Measurements from ENCODE around the gene BCAR1.
A peak's percentile ranks its signal among the peaks of the same experiment; 100 is the strongest.
"Not testable (repeated sequence)": the region's sequence is repeated elsewhere in the genome, so short reads cannot be mapped to it uniquely, and the experiment has no call there.

BCAR1 gene

DNA sequence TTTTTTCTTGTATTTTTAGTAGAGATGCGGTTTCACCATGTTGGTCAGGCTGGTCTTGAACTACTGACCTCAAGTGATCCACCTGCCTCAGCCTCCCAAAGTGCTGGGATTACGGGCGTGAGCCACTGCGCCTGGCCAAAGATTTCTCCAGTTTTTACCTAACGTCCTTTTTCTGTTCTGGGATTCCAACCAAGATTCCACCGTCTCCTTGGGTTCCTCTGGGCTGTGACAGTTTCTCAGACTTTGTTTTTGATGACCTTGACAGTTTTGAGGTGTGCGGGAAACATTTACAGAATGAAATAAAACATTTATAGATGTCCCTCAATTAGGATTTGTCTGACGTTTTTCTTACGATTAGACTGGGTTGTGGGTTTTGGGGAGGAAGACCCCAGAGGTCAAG is 17.9 kb upstream of the BCAR1 start:
- not testable (repeated sequence) for DNase-seq

DNA sequence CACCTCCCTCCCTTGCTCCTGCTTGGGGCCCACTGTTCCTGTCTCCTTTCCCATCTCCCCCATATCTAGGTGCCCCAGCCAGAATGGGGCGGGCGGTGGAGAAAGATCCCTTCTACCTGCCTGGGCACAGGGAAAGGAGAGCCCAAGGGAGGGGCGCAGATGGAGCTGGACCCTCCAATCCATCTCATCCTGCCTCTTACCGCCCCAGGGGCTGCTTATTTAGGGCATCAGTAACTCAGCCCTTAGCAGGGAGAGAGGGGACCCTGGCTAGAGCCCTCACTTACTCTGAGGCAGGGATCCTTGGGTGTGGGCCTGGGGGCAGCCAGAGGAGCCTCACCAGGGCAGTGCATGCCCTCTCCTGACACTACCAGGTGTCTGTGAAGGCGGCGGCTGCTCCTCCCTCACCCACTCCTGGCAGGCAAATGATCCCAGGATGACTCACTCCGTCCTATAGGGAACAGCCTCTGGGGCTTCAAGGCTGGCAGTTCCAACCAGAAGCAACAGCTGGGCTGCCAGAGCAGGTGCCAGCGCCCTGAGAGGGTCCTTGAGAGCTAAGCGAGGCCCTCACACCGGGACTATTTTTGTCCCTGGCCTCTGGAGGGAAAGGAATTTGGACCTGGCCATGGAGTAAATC is 16.3 kb upstream of the BCAR1 start:
- DNase-seq = peak; percentile 81

DNA sequence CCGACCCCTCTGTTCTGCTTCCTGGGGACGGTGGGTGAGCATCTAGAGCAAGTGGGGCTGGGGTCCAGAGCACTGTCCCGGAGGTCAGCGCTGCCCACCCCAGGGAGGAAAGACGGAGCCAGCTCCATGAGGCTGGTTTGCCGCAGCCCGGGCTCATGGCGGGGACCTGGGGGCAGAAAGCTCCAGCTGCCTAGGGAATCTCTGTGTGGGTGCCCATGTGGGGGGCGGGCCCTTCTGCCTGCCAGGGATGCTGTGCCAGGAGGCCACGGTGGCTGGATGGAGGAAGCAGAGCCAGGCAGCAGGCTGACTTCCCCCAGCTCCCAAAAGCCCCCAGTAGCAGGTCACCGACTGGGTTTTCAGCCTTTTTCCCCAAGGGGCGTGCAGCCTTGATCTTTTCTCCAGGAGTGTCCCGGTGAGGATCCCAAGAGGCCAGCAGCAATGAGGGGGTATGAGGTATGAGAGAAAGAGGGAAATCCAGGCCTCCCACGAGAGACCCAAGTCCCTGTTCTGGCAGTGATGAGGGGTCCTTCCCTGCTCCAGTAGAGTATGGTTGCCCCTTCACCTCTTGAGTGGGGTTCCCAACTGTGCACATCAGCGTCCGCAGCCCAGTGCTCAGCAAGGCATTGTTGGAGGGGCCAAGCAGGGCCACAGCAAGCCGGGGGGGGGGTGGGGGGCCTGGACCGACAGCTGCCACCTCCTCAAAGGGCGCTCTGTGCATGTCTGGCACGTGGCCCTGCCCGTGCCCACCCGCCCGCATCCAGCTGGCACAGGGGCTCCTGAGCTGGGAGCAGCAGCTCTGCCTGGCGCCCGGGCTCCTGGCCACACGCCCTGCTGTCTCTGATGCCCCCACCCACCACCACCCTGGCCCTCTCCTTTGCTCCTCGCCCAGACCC is 15.6 kb upstream of the BCAR1 start:
- no peak for DNase-seq

DNA sequence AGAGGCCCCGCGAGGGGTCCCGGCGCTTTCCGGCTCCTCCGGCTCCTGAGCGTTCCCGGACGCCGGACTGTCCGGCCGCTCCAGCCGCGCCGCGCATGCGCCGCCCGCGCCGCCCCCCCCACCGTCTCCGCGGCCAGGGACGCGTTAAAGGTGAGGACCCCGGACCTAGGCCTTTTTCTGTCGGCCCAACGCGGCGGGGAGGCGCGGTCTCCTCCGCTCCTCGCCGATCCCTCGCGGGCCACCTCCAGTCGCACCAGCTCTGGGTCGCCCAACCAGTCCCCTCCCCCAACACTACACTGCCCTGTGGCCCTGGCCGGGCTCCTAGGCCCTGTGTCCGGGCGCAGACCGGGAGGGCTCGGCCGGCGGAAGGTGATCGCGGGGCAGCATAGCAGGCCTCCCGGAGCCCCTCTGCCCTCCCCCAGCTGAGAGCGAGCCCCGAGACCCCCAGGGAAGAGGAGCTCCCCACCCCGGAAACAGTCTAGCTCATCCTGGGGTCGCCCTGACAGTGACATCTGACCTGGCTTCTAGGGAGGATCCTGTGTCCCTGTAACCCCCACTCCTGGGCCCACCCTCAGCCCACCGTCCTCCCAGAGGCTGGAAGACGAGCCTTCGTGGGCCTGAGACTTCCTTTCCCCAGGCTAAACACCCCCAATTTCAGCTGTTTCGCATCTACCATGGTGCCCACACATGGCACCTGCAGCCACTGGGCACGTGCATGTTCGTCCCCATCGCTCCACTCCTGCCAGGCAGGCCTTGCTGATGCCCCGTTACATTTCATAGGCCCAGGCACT is 14.7 kb upstream of the BCAR1 start:
- peak; percentile 27 for DNase-seq

DNA sequence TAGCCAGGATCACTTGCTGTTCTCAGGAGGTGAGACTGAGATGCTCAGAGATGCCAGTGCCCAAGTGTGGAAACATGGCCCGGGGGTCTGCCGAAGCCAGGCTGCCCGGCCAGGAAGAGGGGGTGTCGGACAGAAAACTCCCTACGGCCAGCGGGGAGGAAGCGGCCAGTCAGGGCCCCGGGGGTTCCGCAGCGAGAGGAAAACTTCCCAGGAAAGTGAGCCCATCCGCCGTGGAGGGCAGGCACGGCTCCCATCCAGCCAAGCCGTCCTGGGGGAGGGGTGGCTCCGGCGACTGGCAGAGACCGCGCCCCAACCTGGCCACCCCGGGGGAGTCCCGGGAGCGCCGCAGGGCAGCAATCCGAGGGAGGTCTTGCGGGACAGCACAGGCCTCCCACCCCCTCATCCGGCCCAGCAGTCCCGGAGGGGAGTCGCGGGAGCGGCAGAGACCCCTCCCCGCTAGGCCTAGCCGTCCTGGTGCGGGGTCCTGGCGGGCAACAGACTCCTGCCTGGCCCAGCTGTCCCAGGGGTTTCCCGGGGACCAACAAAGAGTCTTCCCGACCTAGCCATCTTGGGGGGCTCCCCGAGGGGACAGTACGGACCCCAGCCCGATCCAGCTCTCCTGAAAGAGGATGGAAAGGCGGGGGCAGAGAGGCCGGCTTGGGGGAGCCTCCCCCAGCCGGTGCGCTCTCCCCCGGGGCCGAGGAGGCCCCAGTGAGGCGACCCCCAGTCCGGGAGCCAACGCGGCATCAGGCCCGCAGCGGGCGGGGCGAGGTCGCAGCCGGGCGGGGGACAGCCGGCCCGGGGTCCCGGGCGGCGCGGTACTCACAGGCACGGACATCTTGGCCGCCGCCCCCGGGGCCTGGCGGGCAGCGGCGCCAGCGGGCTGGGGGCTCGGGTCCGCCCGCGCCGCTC is 13.8 kb upstream of the BCAR1 start:
- DNase-seq = no peak

DNA sequence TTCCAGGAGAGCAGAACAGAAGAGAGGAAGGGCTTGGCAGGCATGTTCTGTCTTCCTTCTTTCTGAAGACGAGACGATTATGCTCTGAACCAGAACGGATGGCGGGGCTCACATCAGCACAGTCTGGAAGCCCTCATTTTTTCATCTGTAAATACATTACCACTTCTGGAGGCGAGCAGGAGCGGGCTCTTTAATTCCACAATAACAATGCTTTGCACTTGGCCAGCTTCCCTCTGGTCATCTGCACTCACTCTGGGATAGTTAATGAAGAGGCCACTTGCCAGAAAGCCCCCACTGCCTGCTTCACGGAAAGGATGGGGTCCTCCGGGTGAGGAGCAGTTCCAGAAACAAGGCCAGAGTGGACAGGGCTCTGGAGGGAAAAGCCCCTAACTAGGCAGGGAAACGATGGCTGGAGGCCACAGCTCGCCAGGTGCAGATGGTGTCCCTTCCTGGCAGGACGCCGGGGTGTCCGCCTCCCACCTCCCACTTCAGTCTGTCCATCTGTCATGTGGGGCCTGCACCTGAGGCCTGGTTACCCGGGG is 13.1 kb upstream of the BCAR1 start:
- no peak for DNase-seq

DNA sequence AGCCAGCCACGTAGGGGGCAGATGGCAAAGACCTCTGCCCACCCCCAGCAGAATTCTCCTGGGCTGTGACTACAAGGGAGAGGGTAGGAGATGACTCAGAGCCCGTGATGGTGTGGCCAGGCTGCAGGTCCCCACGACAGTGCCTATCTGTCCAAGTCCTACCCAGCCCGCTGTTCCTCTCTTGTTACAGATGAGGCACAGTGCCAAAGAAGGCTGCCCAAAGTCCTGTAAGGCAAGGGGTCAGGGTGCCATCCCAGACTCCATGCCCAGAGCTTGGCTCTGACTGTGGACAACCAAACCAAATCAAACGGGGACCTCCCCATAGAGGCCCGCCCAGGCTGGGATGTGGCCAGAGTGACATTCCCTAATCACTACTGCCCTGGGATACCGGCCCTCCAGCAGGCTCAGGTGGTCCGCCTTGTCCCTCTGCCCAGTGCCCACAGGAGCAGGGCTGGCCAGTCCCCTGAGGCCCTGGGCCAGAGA is 12.6 kb upstream of the BCAR1 start:
- no peak for DNase-seq

DNA sequence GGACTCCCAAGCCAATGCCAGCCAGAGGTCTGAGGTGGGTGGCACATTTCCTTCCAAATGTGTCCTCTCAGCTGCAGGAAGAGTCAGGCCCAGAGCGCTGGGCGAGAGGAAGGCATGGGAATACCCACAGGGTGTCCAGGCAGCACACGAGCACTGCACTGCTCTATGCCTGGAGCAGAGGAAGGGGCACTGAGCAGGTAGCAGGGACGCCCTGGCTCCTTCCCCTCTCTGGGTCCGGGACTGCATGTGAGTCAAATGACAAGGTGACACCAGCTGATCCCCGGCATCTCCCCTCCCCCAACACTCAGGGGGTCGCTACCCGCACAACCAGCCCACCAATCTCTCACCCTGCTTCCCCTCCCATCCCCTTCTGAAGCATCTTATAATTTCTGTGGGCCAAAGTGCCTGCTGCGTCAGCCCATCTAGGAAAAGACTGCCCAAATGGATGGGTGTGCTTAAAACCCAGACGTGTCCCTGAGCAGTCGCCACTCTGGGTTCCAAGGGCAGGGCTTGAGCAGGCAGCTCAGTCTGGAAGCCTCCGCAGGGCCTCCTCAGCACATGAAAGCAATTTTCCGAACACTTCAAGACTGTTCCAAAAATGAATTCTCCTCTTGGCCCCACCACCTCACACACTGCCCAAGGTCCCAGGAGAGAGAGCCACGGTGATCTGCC is 12.0 kb upstream of the BCAR1 start:
- no peak for DNase-seq

DNA sequence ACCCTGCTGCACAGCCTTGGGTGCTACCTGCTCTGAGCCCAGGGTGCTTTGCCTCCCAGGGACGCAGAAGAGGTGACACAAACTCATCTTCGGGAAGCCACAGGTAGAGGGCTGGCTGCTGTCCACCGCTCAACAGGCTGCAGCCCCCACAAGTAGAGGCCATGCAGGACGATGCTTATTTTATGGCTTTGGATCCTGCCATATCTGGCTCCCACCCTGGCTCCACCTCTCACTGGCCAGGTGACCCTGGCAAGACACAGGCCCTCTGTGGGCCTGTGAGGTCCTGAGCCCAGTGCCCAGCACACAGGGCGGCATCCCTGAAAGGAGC is 11.3 kb upstream of the BCAR1 start:
- DNase-seq = no peak

DNA sequence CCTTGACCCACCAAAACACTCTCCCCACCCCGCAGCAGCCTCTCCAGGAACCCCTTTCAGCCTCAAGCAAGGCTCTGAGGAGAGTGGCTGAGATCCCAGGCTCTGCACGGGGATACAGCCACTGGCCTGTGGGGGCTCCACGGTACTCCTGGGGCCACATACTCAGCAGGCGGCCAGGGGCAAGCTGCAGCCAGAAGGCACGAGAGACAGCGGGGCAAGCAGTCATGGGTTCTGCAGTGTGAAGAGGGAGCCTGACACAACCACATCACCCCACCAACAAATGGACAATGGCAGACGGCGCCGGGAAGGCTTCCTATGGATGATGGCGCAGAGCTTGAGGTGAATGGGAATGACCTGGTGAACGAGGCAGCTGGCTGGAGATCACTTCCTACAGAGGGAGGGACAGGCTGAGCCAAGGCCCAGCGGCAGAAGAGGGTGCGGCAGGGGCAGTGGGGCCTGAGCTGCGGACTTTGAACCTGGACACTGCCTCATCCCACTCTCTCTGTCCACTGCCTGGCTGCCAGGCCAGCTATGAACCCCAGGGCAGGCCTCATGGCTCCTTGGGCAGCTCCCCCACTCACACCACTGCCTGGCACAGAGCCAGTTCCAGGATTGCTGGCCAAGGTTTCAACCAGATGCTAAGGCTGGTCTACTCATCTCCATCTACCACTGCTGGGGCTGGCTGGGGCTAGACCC is 10.8 kb upstream of the BCAR1 start:
- DNase-seq = no peak

DNA sequence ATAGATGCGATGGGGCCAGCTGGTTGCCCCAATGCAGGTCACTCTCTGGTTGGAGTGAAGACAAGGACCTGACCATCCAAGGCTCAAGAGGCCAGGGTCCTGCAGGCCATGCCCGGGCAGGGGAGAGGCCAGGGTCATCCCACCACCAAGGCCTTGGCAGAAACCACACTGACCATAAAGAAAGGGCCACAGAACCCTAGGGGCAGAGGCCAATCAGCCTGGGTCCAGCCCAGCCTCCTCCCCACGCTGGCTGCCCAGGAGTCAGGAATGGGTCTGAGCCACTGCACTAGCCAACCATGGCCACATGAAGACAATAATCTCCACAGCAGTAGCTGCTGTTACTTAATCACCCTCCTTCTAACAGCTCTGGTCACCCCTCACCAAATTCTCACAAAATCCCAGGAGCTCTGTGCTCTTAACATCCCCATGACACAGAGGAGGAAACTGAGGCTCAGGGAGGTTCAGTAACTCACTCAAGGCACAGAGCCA is 10.2 kb upstream of the BCAR1 start:
- no peak for DNase-seq

DNA sequence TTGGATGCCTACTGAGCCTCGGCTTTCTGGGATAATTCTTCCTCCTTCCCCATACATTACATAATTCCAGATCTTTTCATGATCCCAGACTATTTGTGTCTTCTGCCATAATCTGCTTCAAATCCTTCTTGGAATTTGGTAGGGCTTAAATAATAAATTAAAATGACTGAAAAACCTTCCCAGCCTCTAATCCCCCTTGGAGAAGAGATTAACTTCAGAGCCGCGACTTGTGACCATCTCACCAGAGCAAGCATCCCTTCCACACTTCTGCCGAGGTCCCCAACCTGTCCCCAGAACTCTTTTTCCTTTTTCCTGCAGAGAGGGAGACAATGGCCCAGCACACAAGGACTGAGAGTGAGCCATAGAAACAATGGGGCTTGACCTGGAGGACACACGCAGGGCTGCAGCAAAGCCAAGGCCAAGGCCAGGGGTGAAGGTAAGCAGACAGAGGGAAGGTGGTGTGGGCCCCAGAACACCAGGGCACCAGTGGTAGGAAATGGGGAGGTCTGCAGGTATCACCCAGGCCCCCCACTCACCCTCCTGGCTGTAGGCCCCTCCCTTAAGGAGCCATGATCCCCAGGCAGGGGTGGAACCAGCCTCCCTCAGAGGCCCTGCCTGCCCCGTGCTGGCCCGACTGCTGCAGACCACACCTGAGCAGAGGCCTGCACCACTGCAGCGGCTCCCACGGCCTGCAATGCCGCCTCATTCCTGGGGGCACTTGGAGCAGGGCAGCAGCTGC is 9.6 kb upstream of the BCAR1 start:
- DNase-seq = no peak

DNA sequence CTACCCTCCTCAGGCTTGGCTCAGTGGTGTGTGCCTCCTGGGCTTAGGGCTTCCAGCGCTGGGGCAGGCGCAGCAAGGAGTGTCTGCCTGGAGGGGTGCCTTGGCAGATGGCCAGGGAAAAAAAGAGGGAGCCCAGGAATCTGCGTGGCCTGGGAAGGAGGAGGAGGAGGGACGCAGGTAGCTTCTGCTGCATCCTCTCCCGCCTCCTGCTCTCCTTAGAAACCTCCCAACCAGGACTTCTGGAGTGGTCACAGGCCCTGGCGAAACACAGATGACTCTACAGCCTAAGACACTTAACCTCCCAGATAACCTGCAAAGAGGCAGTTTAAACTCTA is 7.3 kb upstream of the BCAR1 start:
- DNase-seq = no peak

DNA sequence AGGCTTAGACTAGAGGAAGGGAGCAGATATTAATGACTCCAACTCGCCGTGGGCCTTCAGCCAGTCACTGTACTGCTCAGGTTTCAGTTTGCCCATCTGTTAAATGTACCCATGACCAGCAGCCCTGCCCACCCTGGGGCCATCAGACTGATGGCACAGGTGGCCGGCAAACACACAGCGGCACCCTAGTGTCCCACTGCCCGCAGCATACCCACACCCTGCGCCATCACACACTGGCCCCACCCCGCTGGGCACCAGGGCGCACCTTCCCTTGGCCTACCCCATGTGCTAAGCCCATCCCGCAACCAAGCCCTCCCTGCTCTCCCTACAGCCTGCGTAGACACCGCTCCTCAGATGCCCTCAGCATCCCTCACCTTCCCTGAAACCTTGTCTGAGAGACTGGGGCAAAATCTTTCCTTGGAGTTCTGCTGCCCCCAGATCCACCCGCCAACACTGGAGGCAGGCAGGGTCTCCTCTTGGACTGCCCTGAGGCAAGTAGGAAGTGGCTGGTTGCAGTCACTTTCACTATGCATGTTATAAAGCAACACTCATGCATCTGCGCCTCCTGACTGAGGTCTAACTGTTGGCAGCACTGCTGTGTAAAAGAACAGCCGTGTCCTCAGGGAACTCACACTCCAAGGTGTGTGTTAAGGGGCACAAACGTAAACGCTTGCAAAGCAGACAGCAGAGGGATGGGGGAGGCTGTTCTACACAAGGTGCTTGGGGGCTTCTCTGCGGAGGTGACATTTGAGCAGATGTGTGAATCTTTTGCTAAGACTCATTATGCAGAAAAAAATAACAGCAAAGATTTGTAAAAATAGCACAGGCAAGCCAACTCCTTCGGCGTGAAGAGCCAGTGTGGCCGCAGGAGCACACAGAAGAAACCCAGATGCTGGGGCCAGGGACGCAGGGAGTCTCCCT is 6.7 kb upstream of the BCAR1 start:
- no peak for DNase-seq

DNA sequence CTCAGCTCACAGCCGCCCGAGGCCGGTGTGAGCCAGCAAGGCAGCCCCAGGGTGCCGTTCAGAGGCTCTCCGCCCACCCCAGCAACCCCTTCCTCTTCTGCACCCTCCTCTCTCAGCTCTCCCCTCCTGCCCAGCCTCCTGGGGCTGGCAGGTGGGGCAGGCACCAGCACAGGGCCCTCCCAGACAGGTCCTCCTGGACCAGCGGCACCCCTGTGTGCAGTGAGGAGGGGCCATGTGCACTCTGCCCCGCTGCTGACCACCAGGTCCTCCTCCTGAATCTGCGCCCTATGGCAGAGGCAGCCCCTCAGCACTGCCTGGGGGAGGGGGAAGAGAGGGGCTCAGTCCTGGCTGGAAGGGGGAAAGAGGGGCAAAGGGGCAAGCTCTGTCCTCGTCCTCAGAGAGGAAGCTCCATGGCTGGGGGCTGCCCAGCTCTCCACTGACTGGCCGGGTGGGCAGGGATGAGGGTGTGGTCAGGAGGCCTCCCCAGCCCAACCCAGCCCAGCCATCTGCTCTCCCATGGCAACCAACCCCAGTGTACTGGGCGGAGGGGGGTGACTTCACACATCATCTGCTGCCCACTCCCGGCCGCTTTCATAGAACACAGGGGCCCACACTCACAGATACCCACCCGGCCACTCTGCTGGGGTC is 5.4 kb upstream of the BCAR1 start:
- peak; percentile 13 for DNase-seq

DNA sequence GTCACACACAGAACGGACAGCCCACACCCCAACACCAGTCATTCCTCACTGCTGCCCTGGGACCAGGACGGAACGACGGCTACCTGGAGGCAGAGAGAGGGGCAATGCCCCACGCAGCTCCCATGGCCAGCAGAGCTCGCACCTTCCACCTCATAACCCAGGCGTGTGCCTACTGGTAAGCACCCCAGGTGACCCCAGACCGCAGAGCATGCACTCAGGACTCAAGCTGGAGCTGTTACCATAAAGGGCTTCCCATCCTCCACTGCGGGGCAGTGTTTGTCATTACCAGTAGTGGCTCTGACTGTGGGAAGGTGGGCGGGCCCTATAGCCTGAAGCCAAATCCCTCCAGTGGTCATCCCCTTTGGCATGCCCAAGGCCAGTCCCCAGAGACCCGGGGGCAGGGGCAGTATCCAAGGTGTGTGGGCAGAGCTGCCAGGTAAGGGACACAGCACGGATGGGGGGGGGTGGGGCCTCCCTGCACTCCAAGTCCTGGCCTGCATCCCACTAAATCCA is 4.7 kb upstream of the BCAR1 start:
- no peak for DNase-seq

DNA sequence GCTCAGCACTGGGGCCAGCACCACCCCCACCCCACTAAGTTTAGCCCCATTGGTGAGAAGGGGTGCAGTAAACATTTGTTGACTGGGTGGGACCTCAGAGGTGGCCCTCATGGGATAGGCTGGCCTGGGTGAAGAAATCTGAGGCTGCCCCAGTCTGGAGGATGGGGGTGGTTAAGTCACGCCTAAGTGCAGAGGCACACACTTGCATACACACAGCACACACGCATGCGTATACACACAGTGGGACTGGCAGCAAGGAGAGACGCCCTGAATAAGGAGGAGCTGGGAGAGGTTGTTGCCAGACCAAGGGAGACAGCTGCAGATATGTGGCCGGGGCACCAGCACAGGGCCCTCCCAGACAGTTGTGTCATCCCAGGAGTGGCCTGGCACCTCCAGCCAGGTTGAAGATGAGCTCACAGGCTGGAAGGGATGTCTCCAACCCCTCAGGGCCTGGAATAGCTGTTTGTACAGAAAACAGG is 3.0 kb upstream of the BCAR1 start:
- DNase-seq = no peak

Measured in NCI-H510A treated with DMSO at 0.1 percent for 48 hours (cell line).